HG03103 (cell line): ENCODE results near the gene TSPAN15.
"Not testable (repeated sequence)": the region's sequence is repeated elsewhere in the genome, so short reads cannot be mapped to it uniquely, and the experiment has no call there.

Experiments
- ATAC-seq: cut with Tn5 transposase; IDR thresholded peaks from one replicate; pipeline ENCODE4 v1.9.1; 2021; ENCODE audit warnings: low read depth; ENCODE audit not compliant: unreplicated experiment

The TSPAN15 gene

GRCh38 chr10:69443354-69443753 lies 7.9 kb upstream of the TSPAN15 start:
- ATAC-seq, result no peak

GRCh38 chr10:69445041-69445440 lies 6.2 kb upstream of the TSPAN15 start:
- ATAC-seq, result no peak

GRCh38 chr10:69446229-69446628 lies 5.0 kb upstream of the TSPAN15 start:
- ATAC-seq, result no peak

GRCh38 chr10:69446650-69447151 lies 4.6 kb upstream of the TSPAN15 start:
- no peak for ATAC-seq

GRCh38 chr10:69449841-69450240 lies 1.4 kb upstream of the TSPAN15 start:
- no peak for ATAC-seq

GRCh38 chr10:69450395-69450794 lies 870 bp upstream of the TSPAN15 start:
- ATAC-seq, result not testable (repeated sequence)

- no peak for ATAC-seq
These were observed 553 bp downstream of the TSPAN15 start for GRCh38 chr10:69451784-69452251.

GRCh38 chr10:69452676-69453415 lies 1.6 kb downstream of the TSPAN15 start:
- no peak for ATAC-seq

- no peak for ATAC-seq
These were observed 2.5 kb downstream of the TSPAN15 start for GRCh38 chr10:69453795-69454194.

GRCh38 chr10:69455006-69455763 lies 3.9 kb downstream of the TSPAN15 start:
- ATAC-seq, result no peak

- ATAC-seq, result no peak
These were observed 5.8 kb downstream of the TSPAN15 start for GRCh38 chr10:69456880-69457693.

GRCh38 chr10:69457771-69458237 lies 6.5 kb downstream of the TSPAN15 start:
- no peak for ATAC-seq

GRCh38 chr10:69458430-69459100 lies 7.3 kb downstream of the TSPAN15 start:
- no peak for ATAC-seq

- no peak for ATAC-seq
These were observed 8.0 kb downstream of the TSPAN15 start for GRCh38 chr10:69459101-69459790.

- no peak for ATAC-seq
These were observed 8.8 kb downstream of the TSPAN15 start for GRCh38 chr10:69459893-69460575.

GRCh38 chr10:69460576-69461242 lies 9.4 kb downstream of the TSPAN15 start:
- no peak for ATAC-seq

- ATAC-seq, result no peak
These were observed 10.2 kb downstream of the TSPAN15 start for GRCh38 chr10:69461243-69462025.

GRCh38 chr10:69463886-69464285 lies 12.6 kb downstream of the TSPAN15 start:
- no peak for ATAC-seq
